GM11168 (cell line): ENCODE results near the gene CYBA.

Source experiments
- in situ Hi-C: fragments of 300-500 bp; cut with MboI; formaldehyde crosslinking; loops from one replicate; pipeline ENCODE4 v1.12.0; 2022; ENCODE audit warnings: low sequenced_read_pairs; ENCODE audit not compliant: unreplicated experiment

CYBA gene

GRCh38 chr16:88650749-88651275 is at the start of gene CYBA:
Gene CYBA (minus strand): TSS chr16:88651053. CDS start chr16:88651013, 40 bp downstream.
- in situ Hi-C loops = no loop called here

- in situ Hi-C loops = no loop called here
Observed at GRCh38 chr16:88700322-88700635, 49.4 kb upstream of the CYBA start.

GRCh38 chr16:88699180-88699579 is 48.3 kb upstream of the CYBA start:
- in situ Hi-C loops = no loop called here

GRCh38 chr16:88698646-88699045 is 47.8 kb upstream of the CYBA start:
- in situ Hi-C loops = no loop called here

- in situ Hi-C loops = no loop called here
Observed at GRCh38 chr16:88697831-88698615, 47.2 kb upstream of the CYBA start.

GRCh38 chr16:88697116-88697830 is 46.4 kb upstream of the CYBA start:
- in situ Hi-C loops = no loop called here

GRCh38 chr16:88696441-88696840 is 45.6 kb upstream of the CYBA start:
- in situ Hi-C loops = no loop called here

- in situ Hi-C loops = no loop called here
Observed at GRCh38 chr16:88695753-88696152, 44.9 kb upstream of the CYBA start.

- in situ Hi-C loops = no loop called here
Observed at GRCh38 chr16:88695218-88695617, 44.4 kb upstream of the CYBA start.

GRCh38 chr16:88694221-88695087 is 43.6 kb upstream of the CYBA start:
- in situ Hi-C loops = no loop called here

GRCh38 chr16:88693420-88694177 is 42.7 kb upstream of the CYBA start:
- in situ Hi-C loops = no loop called here

- in situ Hi-C loops = no loop called here
Observed at GRCh38 chr16:88692861-88693260, 42.0 kb upstream of the CYBA start.

GRCh38 chr16:88691924-88692560 is 41.2 kb upstream of the CYBA start:
- in situ Hi-C loops = no loop called here

- in situ Hi-C loops = no loop called here
Observed at GRCh38 chr16:88691129-88691813, 40.4 kb upstream of the CYBA start.

- in situ Hi-C loops = no loop called here
Observed at GRCh38 chr16:88690341-88691128, 39.7 kb upstream of the CYBA start.

- in situ Hi-C loops = no loop called here
Observed at GRCh38 chr16:88688013-88688778, 37.3 kb upstream of the CYBA start.

- in situ Hi-C loops = no loop called here
Observed at GRCh38 chr16:88687676-88688012, 36.8 kb upstream of the CYBA start.

GRCh38 chr16:88687254-88687576 is 36.4 kb upstream of the CYBA start:
- in situ Hi-C loops = no loop called here
